ENCODE data around the gene NAGLU. TPM values are rescaled to one million over a fixed set of nuclear protein-coding genes. Genes with fewer than 3 reads are reported as not detected.

The NAGLU gene
- total and polyA plus RNA-seq, 2 of the 13 experiments (the other 11 are each of a cell fraction or from before 2014, with no cell fraction given): 28.2 to 40.1 TPM

GRCh38 chr17:42535155-42536047 lies 640 bp upstream of the NAGLU start:
- BruUV-seq (replicated peaks): TSS peak; percentile 96
- 53% methylated on average over 26 of the region's 26 CpGs for WGBS (ENCODE audit: low lambda C conversion rate)
- no peak for DNase-seq (ENCODE audit: low spot score)
- TF ChIP-seq MBNL3 (CRISPR knock-in tag; conservative IDR thresholded peaks at IDR 0.05): no peak
- TF ChIP-seq RAD21 (CRISPR knock-in tag; IDR thresholded peaks at IDR 0.05): 0 out of 2 replicates have a peak, but pooled peaks have one; percentile 9
- TF ChIP-seq RXRA (CRISPR knock-in tag; IDR thresholded peaks at IDR 0.05): no peak
- TF ChIP-seq ZNF274 (CRISPR knock-in tag; IDR thresholded peaks at IDR 0.05): no peak; the same call in 1 of the 2 replicates
- no peak for TF ChIP-seq MIER2 (CRISPR knock-in tag; IDR thresholded peaks at IDR 0.05)
- peak; percentile 32 for TF ChIP-seq GMEB1 (CRISPR knock-in tag; IDR thresholded peaks at IDR 0.05; ENCODE audit: borderline replicate concordance)
- TF ChIP-seq ZFP36L1 (CRISPR knock-in tag; IDR thresholded peaks at IDR 0.05): no peak
- no peak for TF ChIP-seq KDM5B (CRISPR knock-in tag; IDR thresholded peaks at IDR 0.05; ENCODE audit: borderline replicate concordance)
- TF ChIP-seq ZNF557 (CRISPR knock-in tag; IDR thresholded peaks at IDR 0.05): no peak
- TF ChIP-seq IRX3 (CRISPR knock-in tag; IDR thresholded peaks at IDR 0.05; ENCODE audit: borderline replicate concordance, low read depth): no peak
- TF ChIP-seq FOXP1 (IDR thresholded peaks at IDR 0.05): no peak
- no peak for TF ChIP-seq FOXP1 (CRISPR knock-in tag; IDR thresholded peaks at IDR 0.05)
- TF ChIP-seq TP53 (CRISPR knock-in tag; conservative IDR thresholded peaks at IDR 0.05): peak; percentile 35; the same call in 1 of the 2 replicates
- TF ChIP-seq ZBTB1 (CRISPR knock-in tag; IDR thresholded peaks at IDR 0.05; ENCODE audit: borderline replicate concordance): no peak
- no peak for TF ChIP-seq ZNF317 (CRISPR knock-in tag; IDR thresholded peaks at IDR 0.05)
- TF ChIP-seq, protein P1, sequence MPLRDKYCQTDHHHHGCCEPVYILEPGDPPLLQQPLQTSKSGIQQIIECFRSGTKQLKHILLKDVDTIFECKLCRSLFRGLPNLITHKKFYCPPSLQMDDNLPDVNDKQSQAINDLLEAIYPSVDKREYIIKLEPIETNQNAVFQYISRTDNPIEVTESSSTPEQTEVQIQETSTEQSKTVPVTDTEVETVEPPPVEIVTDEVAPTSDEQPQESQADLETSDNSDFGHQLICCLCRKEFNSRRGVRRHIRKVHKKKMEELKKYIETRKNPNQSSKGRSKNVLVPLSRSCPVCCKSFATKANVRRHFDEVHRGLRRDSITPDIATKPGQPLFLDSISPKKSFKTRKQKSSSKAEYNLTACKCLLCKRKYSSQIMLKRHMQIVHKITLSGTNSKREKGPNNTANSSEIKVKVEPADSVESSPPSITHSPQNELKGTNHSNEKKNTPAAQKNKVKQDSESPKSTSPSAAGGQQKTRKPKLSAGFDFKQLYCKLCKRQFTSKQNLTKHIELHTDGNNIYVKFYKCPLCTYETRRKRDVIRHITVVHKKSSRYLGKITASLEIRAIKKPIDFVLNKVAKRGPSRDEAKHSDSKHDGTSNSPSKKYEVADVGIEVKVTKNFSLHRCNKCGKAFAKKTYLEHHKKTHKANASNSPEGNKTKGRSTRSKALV (CRISPR knock-in tag; IDR thresholded peaks at IDR 0.05): peak; percentile 66; the same call in 1 of the 2 replicates
- TF ChIP-seq ZNF713 (CRISPR knock-in tag; IDR thresholded peaks at IDR 0.05): 0 out of 2 replicates have a peak, but pooled peaks have one; percentile 56
- no peak for TF ChIP-seq HDAC2 (CRISPR knock-in tag; IDR thresholded peaks at IDR 0.05)
- peak; percentile 50; the same call in 1 of the 2 replicates for TF ChIP-seq TRAFD1 (CRISPR knock-in tag; IDR thresholded peaks at IDR 0.05; ENCODE audit: borderline replicate concordance)
- no peak for TF ChIP-seq ZNF20 (CRISPR knock-in tag; IDR thresholded peaks at IDR 0.05)

More at GRCh38 chr17:42535155-42536047, 640 bp upstream of the NAGLU start:
- H3K4me3 ChIP-seq (replicated peaks in 1 of 3; ENCODE audit: insufficient read depth in 1 of 3, low read depth in 2 of 3, low read length in 3 of 3): peak overlapping the region; percentile 40 to 72 (median 54)
- ChIA-PET CTCF (ENCODE audit: low intra/inter-chr PET ratio, low total read pairs) (no interaction called here), POLR2A (interaction anchor here (1.0 to 4.2 kb wide), 24 partner anchors 8 to 223 kb away, joined by 3 to 68 read pairs (median 6); partner anchors contain the start of genes CAVIN1, COASY, HSD17B1 and MLX)
- no peak for ATAC-seq
- FAIRE-seq: no peak
- H3K27me3 ChIP-seq (ENCODE audit: control insufficient read depth in 1 of 2, insufficient read depth in 2 of 2, low read length in 2 of 2): no peaks in the 10 kb centered on the region
- in situ Hi-C loops (cut with HindIII; ENCODE audit: extremely low pct_ligation_motif_present, low pct_unique_long_range_greater_than_20kb): no loop called here
- H3K4me1 ChIP-seq (ENCODE audit: insufficient read depth, low read length): peaks cover 62% of the 10 kb centered on the region
- intact Hi-C loops (cut with micrococcal nuclease; ENCODE audit: unreplicated experiment): no loop called here
- peak overlapping the region; percentile 83 for H3K9ac ChIP-seq (ENCODE audit: insufficient read depth, low read depth, low read length)
- peaks cover 13% of the 10 kb centered on the region for H3K79me2 ChIP-seq (ENCODE audit: insufficient read depth, low read length)
- no peak overlapping the region for H2AFZ ChIP-seq (ENCODE audit: low read length)
- peak overlapping the region; percentile 99 for H3K4me2 ChIP-seq (ENCODE audit: low read depth, low read length)
- H4K20me1 ChIP-seq (ENCODE audit: insufficient read depth, low read length): no peaks in the 10 kb centered on the region
- peak overlapping the region; percentile 79 for H3K27ac ChIP-seq (ENCODE audit: extremely low read length, insufficient read depth, low read length)
- H3K36me3 ChIP-seq (replicated peaks in 1 of 2; ENCODE audit: control insufficient read depth in 1 of 2, insufficient read depth in 2 of 2, low read length in 2 of 2): peaks cover 3 to 5% of the 10 kb centered on the region in 2 experiments; a peak in 1 of 5 replicates
- no peaks in the 10 kb centered on the region for H3K9me3 ChIP-seq (ENCODE audit: low read length)

All from HepG2 (cell line).